ENCODE data around the gene SELENOW. TPM values are rescaled to one million over a fixed set of nuclear protein-coding genes. Genes with fewer than 3 reads are reported as not detected.

SELENOW gene
- total and polyA plus RNA-seq, 8 donors: 55.4 to 291 (median 82.9) TPM

DNA sequence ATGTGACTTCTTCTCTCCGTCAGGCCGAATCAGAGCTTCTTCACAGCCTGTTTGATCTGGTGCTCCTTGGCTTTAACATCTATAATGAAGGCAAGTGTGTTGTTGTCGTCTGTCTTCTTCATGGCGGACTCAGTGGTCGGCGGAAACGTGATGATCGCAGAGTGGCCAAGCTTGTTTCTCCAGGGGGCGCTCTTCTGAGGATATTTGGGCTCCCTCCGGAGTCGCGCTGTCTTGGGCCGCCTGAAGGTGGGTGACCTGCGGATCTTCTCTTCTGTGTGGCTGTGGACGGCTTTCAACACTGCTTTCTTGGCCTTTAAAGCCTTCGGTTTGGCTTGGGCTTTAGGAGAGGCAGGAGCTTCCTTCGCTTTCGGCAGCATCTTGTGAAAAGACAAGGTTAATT, 16.0 kb downstream of the SELENOW start:
- intact Hi-C loops (cut with DNase I): no loop called here
- TF ChIP-seq, protein P1, sequence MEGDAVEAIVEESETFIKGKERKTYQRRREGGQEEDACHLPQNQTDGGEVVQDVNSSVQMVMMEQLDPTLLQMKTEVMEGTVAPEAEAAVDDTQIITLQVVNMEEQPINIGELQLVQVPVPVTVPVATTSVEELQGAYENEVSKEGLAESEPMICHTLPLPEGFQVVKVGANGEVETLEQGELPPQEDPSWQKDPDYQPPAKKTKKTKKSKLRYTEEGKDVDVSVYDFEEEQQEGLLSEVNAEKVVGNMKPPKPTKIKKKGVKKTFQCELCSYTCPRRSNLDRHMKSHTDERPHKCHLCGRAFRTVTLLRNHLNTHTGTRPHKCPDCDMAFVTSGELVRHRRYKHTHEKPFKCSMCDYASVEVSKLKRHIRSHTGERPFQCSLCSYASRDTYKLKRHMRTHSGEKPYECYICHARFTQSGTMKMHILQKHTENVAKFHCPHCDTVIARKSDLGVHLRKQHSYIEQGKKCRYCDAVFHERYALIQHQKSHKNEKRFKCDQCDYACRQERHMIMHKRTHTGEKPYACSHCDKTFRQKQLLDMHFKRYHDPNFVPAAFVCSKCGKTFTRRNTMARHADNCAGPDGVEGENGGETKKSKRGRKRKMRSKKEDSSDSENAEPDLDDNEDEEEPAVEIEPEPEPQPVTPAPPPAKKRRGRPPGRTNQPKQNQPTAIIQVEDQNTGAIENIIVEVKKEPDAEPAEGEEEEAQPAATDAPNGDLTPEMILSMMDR (IDR thresholded peaks at IDR 0.05): no peak
- Histone ChIP-seq H3K4me1 (no peaks in the 10 kb centered on the region), H3K27me3 (no peaks in the 10 kb centered on the region), H3K27ac (no peak overlapping the region), H3K9me3 (no peaks in the 10 kb centered on the region), H3K4me3 (no peak overlapping the region), H3K36me3 (no peaks in the 10 kb centered on the region)
- no peak for FAIRE-seq
- 78 to 80% methylated on average over 18 of the region's 18 CpGs for WGBS, 2 donors
- ATAC-seq: no peak
- DNase-seq: no peak

DNA sequence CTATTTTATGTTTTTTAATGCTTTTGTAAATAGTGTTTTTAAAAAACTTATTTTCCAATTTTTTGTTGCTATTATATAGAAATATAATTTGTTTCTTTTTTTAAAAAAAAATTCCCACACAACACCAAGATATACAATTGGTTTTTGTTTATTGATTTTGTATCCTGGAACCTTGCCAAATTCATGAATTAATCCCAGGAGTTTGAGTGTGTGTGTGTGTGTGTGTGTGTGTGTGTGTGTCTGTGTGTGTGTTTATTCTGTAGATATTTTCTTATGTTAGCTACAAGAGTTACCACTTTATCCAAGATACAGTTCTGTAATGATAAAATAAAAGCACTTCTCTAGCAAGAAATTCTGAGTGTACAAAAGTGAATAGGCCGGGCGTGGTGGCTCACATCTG, 18.3 kb downstream of the SELENOW start:
- Histone ChIP-seq H3K9me3 (no peaks in the 10 kb centered on the region), H3K27ac (no peak overlapping the region), H3K27me3 (no peaks in the 10 kb centered on the region), H3K4me3 (no peak overlapping the region), H3K4me1 (no peaks in the 10 kb centered on the region), H3K36me3 (no peaks in the 10 kb centered on the region)
- no peak for FAIRE-seq
- intact Hi-C loops (cut with DNase I): no loop called here
- no peak for ATAC-seq
- no peak for DNase-seq
- TF ChIP-seq, protein P1 (IDR thresholded peaks at IDR 0.05): no peak
- WGBS, 2 donors: 54 to 67% methylated on average over 2 of the region's 2 CpGs

DNA sequence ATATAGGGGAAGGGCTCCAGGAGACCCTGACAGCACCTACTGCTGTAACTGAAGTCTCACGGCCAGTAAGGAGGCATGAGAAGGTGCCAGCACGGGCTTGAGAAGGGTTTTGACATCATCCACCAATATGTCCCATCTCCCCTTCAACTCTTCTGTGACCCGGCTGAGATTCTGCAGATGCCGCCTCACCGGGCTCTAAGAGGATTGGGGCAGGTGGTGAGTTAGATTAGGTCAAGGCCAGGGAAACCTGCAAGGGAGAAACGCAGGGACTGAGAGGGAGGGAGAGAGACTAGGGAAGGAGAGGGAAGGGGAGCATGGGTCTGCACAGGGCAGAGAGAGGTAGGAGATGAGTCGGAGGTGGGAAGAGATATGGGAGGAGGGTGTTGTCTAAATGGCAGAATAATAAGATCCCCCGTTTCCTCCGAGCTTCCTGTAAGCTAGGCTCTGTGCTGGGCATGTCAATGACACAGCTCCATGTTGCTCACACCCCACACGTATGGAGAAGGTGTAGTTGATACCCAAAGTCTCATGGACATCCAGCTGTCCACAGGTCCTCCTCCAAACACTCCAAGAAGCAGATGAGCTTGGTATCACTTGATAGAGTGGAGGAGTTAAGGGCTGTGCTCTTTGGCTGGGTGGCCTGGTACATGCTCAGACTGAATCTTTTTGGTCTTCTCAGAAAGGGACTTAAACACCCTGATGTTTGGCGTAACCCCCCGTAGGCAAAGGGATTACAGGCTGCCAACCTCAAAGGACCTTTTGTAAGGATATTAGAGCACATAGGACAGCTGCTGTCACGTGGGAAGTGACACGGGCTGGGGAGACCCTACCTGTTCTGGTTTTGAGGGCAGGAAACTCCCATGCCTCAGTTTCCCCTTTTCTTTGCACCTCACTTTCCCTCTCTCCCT, 19.7 kb downstream of the SELENOW start:
- no peak overlapping the region for H3K4me3 ChIP-seq
- no peaks in the 10 kb centered on the region for H3K9me3 ChIP-seq
- no peaks in the 10 kb centered on the region for H3K4me1 ChIP-seq
- TF ChIP-seq, protein P1 (IDR thresholded peaks at IDR 0.05): no peak
- intact Hi-C loops (cut with DNase I): no loop called here
- ATAC-seq (no peak), FAIRE-seq (no peak), DNase-seq (no peak)
- WGBS, 2 donors: 37 to 42% methylated on average over 14 of the region's 14 CpGs
- no peak overlapping the region for H3K27ac ChIP-seq
- no peaks in the 10 kb centered on the region for H3K36me3 ChIP-seq
- no peaks in the 10 kb centered on the region for H3K27me3 ChIP-seq

DNA sequence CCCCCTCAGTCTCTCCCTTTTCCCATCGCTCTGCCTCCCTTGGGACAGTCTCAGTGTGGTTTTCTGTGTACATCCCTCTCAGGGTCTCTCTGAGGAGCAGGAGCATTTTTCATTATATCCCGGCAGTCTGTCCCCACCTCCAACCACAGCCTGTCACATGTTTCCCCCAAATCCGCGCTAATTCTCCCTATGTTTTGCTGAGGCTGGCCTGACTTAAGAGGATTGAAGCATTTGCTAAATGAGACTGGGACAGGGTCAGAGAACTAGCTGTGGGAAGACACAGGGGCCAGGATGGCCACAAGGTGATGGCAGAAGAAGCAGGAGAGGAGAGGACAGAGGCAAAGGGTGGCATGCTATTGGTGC, 20.4 kb downstream of the SELENOW start:
- H3K27ac ChIP-seq: no peak overlapping the region
- H3K27me3 ChIP-seq: no peaks in the 10 kb centered on the region
- ATAC-seq (no peak), FAIRE-seq (no peak), DNase-seq (no peak)
- no peaks in the 10 kb centered on the region for H3K36me3 ChIP-seq
- no peaks in the 10 kb centered on the region for H3K4me1 ChIP-seq
- 75 to 90% methylated on average over 4 of the region's 4 CpGs for WGBS, 2 donors
- no peaks in the 10 kb centered on the region for H3K9me3 ChIP-seq
- TF ChIP-seq, protein P1 (IDR thresholded peaks at IDR 0.05): no peak
- no peak overlapping the region for H3K4me3 ChIP-seq
- intact Hi-C loops (cut with DNase I): no loop called here

DNA sequence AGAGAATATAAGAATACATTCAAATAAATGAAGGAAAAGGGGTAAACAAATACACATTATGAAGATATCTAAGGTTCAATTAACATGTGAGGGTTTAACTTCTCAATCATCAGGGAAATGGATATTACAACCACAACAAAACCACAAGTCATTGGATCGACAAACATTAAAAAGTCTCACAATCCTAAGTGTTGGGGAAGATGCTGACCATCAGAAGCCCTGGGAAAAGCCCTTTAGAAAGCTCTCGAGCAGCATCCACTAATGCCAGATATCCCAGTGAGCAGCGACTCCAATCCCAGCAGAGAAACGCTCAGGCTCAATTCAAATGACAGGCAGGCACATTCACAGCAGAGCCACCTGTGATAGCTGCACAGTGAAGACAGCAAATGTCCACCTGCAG, 22.8 kb downstream of the SELENOW start:
- H3K27me3 ChIP-seq: no peaks in the 10 kb centered on the region
- no peak for ATAC-seq
- FAIRE-seq: no peak
- no peak overlapping the region for H3K4me3 ChIP-seq
- no peaks in the 10 kb centered on the region for H3K9me3 ChIP-seq
- DNase-seq: no peak
- intact Hi-C loops (cut with DNase I): no loop called here
- TF ChIP-seq, protein P1 (IDR thresholded peaks at IDR 0.05): no peak
- WGBS, 2 donors: 89 to 93% methylated on average over 4 of the region's 4 CpGs
- H3K27ac ChIP-seq: no peak overlapping the region
- H3K36me3 ChIP-seq: no peaks in the 10 kb centered on the region
- H3K4me1 ChIP-seq: no peaks in the 10 kb centered on the region
